Astrocyte (in vitro differentiated cells and primary cell): ENCODE data around the gene GRM2.

Source experiments
- EZH2 ChIP-seq: IDR thresholded peaks from 2 replicates; pipeline ENCODE4 v1.6.1; 2012; ENCODE audit warnings: mild to moderate bottlenecking, low read length, inconsistent platforms; ENCODE audit not compliant: insufficient read depth
- TF ChIP-seq, protein P1 (sequence below): IDR thresholded peaks from 2 replicates; pipeline ENCODE4 v1.5.1; 2011; ENCODE audit warnings: low read depth, mild to moderate bottlenecking, inconsistent platforms, low read length, moderate library complexity; ENCODE audit not compliant: insufficient read depth

DNA sequence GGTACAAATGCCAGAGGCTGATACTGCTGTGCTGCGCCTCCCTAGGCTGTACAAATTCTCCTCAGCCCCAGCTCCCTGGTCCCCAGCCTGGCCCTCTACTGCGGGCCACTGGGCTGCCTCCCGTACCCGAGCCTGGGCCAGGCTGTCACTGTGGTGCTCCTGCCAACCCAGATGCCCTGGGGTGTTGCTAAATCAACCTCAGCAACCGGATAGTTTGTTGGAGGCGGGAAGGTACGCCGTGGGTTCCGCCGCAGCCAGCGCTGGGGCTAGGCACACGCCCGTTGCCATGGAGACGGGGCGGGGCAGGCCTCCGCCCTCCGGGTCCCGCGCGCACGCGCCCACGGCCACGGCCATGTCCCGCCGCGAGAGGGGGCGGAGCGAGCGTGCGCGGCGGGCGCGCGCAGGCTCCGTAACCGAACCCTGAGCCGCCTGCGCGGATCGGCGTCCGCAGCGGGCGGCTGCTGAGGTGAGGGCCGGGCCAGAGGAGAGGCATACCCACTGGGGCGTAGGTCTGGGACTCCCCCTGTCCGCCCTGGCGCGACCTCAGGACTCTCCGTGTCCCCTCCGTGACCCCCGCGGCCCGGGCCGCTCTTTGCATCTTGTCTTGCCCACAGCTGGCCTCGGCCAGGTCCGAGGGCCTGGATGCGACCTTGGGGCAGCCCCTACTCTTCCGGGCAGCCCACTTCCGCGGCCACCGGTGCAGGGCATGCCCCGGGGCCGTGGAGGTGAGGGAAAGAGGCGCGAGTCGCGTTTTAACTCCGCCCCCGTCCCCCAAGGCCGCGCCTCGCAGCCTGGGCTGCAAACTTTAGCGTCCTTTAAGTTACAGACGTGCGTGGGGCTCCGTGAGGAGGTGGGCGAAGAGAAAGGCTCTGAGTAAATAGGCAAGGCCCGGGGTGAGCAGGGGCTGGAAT lies 35.8 kb upstream of the GRM2 start, which contains the start of gene TEX264:
- TF ChIP-seq, protein P1, sequence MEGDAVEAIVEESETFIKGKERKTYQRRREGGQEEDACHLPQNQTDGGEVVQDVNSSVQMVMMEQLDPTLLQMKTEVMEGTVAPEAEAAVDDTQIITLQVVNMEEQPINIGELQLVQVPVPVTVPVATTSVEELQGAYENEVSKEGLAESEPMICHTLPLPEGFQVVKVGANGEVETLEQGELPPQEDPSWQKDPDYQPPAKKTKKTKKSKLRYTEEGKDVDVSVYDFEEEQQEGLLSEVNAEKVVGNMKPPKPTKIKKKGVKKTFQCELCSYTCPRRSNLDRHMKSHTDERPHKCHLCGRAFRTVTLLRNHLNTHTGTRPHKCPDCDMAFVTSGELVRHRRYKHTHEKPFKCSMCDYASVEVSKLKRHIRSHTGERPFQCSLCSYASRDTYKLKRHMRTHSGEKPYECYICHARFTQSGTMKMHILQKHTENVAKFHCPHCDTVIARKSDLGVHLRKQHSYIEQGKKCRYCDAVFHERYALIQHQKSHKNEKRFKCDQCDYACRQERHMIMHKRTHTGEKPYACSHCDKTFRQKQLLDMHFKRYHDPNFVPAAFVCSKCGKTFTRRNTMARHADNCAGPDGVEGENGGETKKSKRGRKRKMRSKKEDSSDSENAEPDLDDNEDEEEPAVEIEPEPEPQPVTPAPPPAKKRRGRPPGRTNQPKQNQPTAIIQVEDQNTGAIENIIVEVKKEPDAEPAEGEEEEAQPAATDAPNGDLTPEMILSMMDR: no peak
- no peak for TF ChIP-seq EZH2
